Osteocyte (in vitro differentiated cells): Measurements from ENCODE around the gene ORM1. TPM values are rescaled to one million over a fixed set of nuclear protein-coding genes. Genes with fewer than 3 reads are reported as not detected.

Experiments used
- DNase-seq: peaks from one replicate; pipeline ENCODE4 v3.0.0; 2021; ENCODE audit warnings: mixed read lengths; ENCODE audit not compliant: unreplicated experiment; ENCODE audit errors: extremely low spot score
- H3K27ac Mint-ChIP-seq: one replicate; pipeline ENCODE4 v1.8.0; 2021; ENCODE audit warnings: mild to moderate bottlenecking, mixed read lengths; ENCODE audit not compliant: unreplicated experiment
- H3K27me3 Mint-ChIP-seq: one replicate; pipeline ENCODE4 v1.8.0; 2021; ENCODE audit warnings: mixed read lengths; ENCODE audit not compliant: unreplicated experiment
- H3K36me3 Mint-ChIP-seq: one replicate; pipeline ENCODE4 v1.8.0; 2021; ENCODE audit warnings: mixed read lengths; ENCODE audit not compliant: unreplicated experiment
- H3K4me1 Mint-ChIP-seq: one replicate; pipeline ENCODE4 v1.8.0; 2021; ENCODE audit warnings: mixed read lengths; ENCODE audit not compliant: unreplicated experiment
- H3K4me3 Mint-ChIP-seq: one replicate; pipeline ENCODE4 v1.8.0; 2021; ENCODE audit warnings: mild to moderate bottlenecking, moderate library complexity, mixed read lengths; ENCODE audit not compliant: unreplicated experiment
- H3K9me3 Mint-ChIP-seq: one replicate; pipeline ENCODE4 v1.8.0; 2021; ENCODE audit warnings: mixed read lengths; ENCODE audit not compliant: unreplicated experiment
- CTCF ChIP-seq: fragments of 200-600 bp; sonication (generic); IDR thresholded peaks from 2 replicates; pipeline ENCODE4 v1.5.0; 2021; ENCODE audit warnings: antibody characterized with exemption, mild to moderate bottlenecking, moderate library complexity
- total RNA-seq: library from RNA; stranded (reverse); gene quantifications from 2 replicates; pipeline ENCODE4 v1.2.1, GENCODE V29; 2021

Gene ORM1
- total RNA-seq, 1 donor from 2014 or later = not detected

- H3K36me3 Mint-ChIP-seq = peaks cover 28% of the 10 kb centered on the region
- no peaks in the 10 kb centered on the region for H3K9me3 Mint-ChIP-seq
- H3K27ac Mint-ChIP-seq = no peak overlapping the region
- no peak for DNase-seq
- no peak for TF ChIP-seq CTCF
- no peaks in the 10 kb centered on the region for H3K27me3 Mint-ChIP-seq
- H3K4me3 Mint-ChIP-seq = no peak overlapping the region
- peaks cover 14% of the 10 kb centered on the region for H3K4me1 Mint-ChIP-seq
These were observed 48.5 kb downstream of the ORM1 start for GRCh38 chr9:114371343-114371944.

- TF ChIP-seq CTCF = no peak
- H3K36me3 Mint-ChIP-seq = peaks cover 32% of the 10 kb centered on the region
- no peaks in the 10 kb centered on the region for H3K27me3 Mint-ChIP-seq
- H3K9me3 Mint-ChIP-seq = no peaks in the 10 kb centered on the region
- DNase-seq = no peak
- H3K4me1 Mint-ChIP-seq = peaks cover 6% of the 10 kb centered on the region
- H3K27ac Mint-ChIP-seq = no peak overlapping the region
- H3K4me3 Mint-ChIP-seq = no peak overlapping the region
These were observed 49.3 kb downstream of the ORM1 start for GRCh38 chr9:114371973-114372917.

- H3K36me3 Mint-ChIP-seq = peaks cover 33% of the 10 kb centered on the region
These were observed 50.1 kb downstream of the ORM1 start for GRCh38 chr9:114372921-114373448.

GRCh38 chr9:114373960-114374730, 51.2 kb downstream of the ORM1 start:
- Mint-ChIP-seq H3K9me3 (no peaks in the 10 kb centered on the region), H3K27ac (no peak overlapping the region), H3K4me3 (no peak overlapping the region), H3K27me3 (no peaks in the 10 kb centered on the region), H3K36me3 (peaks cover 37% of the 10 kb centered on the region), H3K4me1 (peaks cover 3% of the 10 kb centered on the region)
- no peak for DNase-seq
- TF ChIP-seq CTCF = no peak

More at GRCh38 chr9:114372921-114373448, 50.1 kb downstream of the ORM1 start:
- Mint-ChIP-seq H3K4me3 (no peak overlapping the region), H3K27me3 (no peaks in the 10 kb centered on the region), H3K9me3 (no peaks in the 10 kb centered on the region), H3K4me1 (peaks cover 3% of the 10 kb centered on the region), H3K27ac (no peak overlapping the region)
- TF ChIP-seq CTCF = no peak
- no peak for DNase-seq
